Keratinocyte (primary cell): ENCODE measurements around the gene CNKSR2. TPM values are rescaled to one million over a fixed set of nuclear protein-coding genes. Genes with fewer than 3 reads are reported as not detected.
A peak's percentile ranks its signal among the peaks of the same experiment; 100 is the strongest.

Experiments used
- DNase-seq: peaks from one replicate; pipeline ENCODE4 v3.0.0-alpha.2; 2011; ENCODE audit warnings: low read depth, missing footprints, low spot score
- FAIRE-seq: peaks from 2 replicates; lab custom pipeline; 2011; peaks lifted over from hg19 to GRCh38; lab: Jason Lieb, UNC
- H2AFZ ChIP-seq: 2 replicates; pipeline ENCODE4 v1.6.0; 2012; ENCODE audit warnings: low read length, control low read depth, inconsistent platforms; ENCODE audit not compliant: control insufficient read depth
- H3K27ac ChIP-seq: 2 replicates; pipeline ENCODE4 v1.5.1; 2011; ENCODE audit warnings: low read length; ENCODE audit not compliant: control insufficient read depth, insufficient read depth
- H3K27me3 ChIP-seq: 3 replicates; pipeline ENCODE4 v1.6.0; 2011; ENCODE audit warnings: low read length; ENCODE audit not compliant: control insufficient read depth, insufficient read depth; ENCODE audit errors: extremely low read depth
- H3K36me3 ChIP-seq, 2 experiments: 2 replicates in 1 of 2; 3 replicates in 1 of 2; pipeline ENCODE4 v1.5.1; 2011; ENCODE audit warnings: low read length in 2 of 2, mild to moderate bottlenecking in 1 of 2; ENCODE audit not compliant: control insufficient read depth in 2 of 2, insufficient read depth in 2 of 2; ENCODE audit errors: extremely low read depth in 1 of 2
- H3K4me1 ChIP-seq: 3 replicates; pipeline ENCODE4 v1.5.1; 2011; ENCODE audit warnings: low read length; ENCODE audit not compliant: control insufficient read depth, insufficient read depth; ENCODE audit errors: extremely low read depth
- H3K4me2 ChIP-seq: 3 replicates; pipeline ENCODE4 v1.6.0; 2011; ENCODE audit warnings: low read depth, low read length; ENCODE audit not compliant: control insufficient read depth, insufficient read depth; ENCODE audit errors: extremely low read depth
- H3K4me3 ChIP-seq, 3 experiments: fragments of 200-600 bp in 1 of 3; sonication (generic) in 1 of 3; 2 replicates in 2 of 3; 3 replicates in 1 of 3; pipeline ENCODE4 v1.5.1; 2011 to 2016; ENCODE audit warnings: low read length in 3 of 3, mild to moderate bottlenecking in 3 of 3, control low read depth in 2 of 3, inconsistent platforms in 1 of 3, low read depth in 1 of 3, mixed read lengths in 1 of 3, mixed run types in 1 of 3, moderate library complexity in 1 of 3; ENCODE audit not compliant: control insufficient read depth in 2 of 3, insufficient read depth in 2 of 3; ENCODE audit errors: extremely low read depth in 1 of 3
- H3K79me2 ChIP-seq: 2 replicates; pipeline ENCODE4 v1.6.0; 2012; ENCODE audit warnings: low read length; ENCODE audit not compliant: control insufficient read depth, insufficient read depth
- H3K9ac ChIP-seq: 3 replicates; pipeline ENCODE4 v1.6.0; 2011; ENCODE audit warnings: low read length; ENCODE audit not compliant: control insufficient read depth, insufficient read depth; ENCODE audit errors: extremely low read depth
- H3K9me1 ChIP-seq: 3 replicates; pipeline ENCODE4 v1.6.0; 2011; ENCODE audit warnings: low read length; ENCODE audit not compliant: control insufficient read depth, insufficient read depth; ENCODE audit errors: extremely low read depth
- H3K9me3 ChIP-seq: 2 replicates; pipeline ENCODE4 v1.5.1; 2012; ENCODE audit warnings: low read depth, low read length; ENCODE audit not compliant: control insufficient read depth
- H4K20me1 ChIP-seq: 3 replicates; pipeline ENCODE4 v1.6.0; 2011; ENCODE audit warnings: low read length; ENCODE audit not compliant: control insufficient read depth, insufficient read depth; ENCODE audit errors: extremely low read depth
- EZH2 ChIP-seq: IDR thresholded peaks from one replicate; pipeline ENCODE4 v1.6.1; 2012; ENCODE audit warnings: inconsistent platforms, mild to moderate bottlenecking, low read length, moderate library complexity
- dilution Hi-C: fragments of 300-500 bp; cut with MboI; formaldehyde crosslinking; loops from one replicate; pipeline ENCODE4 v1.7.0; 2020; ENCODE audit warnings: low sequenced_read_pairs; ENCODE audit not compliant: extremely low pct_ligation_motif_present
- polyA plus RNA-seq, 5 experiments: library from polyadenylated mRNA; depleted of rRNA in 3 of 5; stranded (reverse) in 3 of 5; stranded (forward) in 1 of 5; unstranded in 1 of 5; fragments of >200 nt; gene quantifications; 1 replicate in 1 of 5; 2 replicates in 3 of 5; 3 replicates in 1 of 5; pipeline versions ENCODE4 v1.2.1 to v1.2.3, GENCODE V29; 2011 to 2012; ENCODE audit warnings: missing spikeins in 2 of 5, low read depth in 1 of 5, low replicate concordance in 1 of 5
- TF ChIP-seq, protein P1 (sequence below), 3 experiments: IDR thresholded peaks in 1 of 3; conservative IDR thresholded peaks in 1 of 3; optimal IDR thresholded peaks in 1 of 3; 2 replicates in 2 of 3; 3 replicates in 1 of 3; pipeline versions ENCODE3 to v1.5.1; 2011; ENCODE audit warnings: low read length in 3 of 3, mild to moderate bottlenecking in 3 of 3, moderate library complexity in 2 of 3, control low read depth in 1 of 3, inconsistent platforms in 1 of 3; ENCODE audit not compliant: insufficient read depth in 2 of 3; ENCODE audit errors: extremely low read depth in 1 of 3

Gene CNKSR2
- polyA plus RNA-seq, 1 donor (not counting 4 experiments of a cell fraction or from before 2014, with no cell fraction given) = 0.63 TPM

DNA sequence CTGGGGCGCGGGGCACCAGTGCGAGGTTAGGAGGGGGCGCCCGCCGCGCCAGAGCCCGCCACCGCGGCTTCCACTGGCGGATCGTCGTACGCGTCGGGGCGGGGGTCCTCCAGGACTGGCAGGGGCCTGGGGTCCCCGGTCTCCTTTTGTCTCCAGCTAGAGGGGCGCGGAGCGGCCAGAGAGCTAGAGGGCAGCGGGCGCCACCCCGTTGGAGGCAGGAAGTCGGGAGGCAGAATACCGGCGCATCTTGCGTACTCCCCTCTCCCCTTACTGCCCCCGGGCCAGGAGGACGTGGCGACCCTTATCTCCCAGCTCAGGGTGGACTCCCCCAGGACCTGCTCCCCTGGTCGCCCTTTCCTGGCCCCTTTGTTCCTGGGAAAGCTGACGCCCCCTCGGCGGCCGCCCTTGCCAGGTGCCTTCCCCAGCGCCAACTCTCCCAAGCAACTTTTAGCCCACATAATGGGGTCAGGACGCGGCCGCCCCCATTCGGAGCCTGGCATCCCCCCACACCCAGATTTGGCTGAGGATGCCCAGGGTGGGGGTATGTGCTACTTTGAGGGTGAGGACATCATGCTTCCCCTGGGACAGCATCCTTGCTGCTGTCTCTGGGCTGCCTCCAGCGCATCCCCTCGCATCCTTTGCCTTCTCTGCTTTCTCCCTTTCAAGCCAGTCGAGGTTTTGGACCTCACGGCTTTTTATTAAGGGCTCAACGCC lies 933 bp downstream of the CNKSR2 start:
- no peak overlapping the region for H3K9ac ChIP-seq
- H3K4me3 ChIP-seq = peak overlapping the region; percentile 34 to 69 (median 62)
- no peaks in the 10 kb centered on the region for H4K20me1 ChIP-seq
- FAIRE-seq = no peak
- no peaks in the 10 kb centered on the region for H3K4me1 ChIP-seq
- no peaks in the 10 kb centered on the region for H3K79me2 ChIP-seq
- H3K9me3 ChIP-seq = no peaks in the 10 kb centered on the region
- peak; percentile 39 for TF ChIP-seq EZH2
- TF ChIP-seq, protein P1, sequence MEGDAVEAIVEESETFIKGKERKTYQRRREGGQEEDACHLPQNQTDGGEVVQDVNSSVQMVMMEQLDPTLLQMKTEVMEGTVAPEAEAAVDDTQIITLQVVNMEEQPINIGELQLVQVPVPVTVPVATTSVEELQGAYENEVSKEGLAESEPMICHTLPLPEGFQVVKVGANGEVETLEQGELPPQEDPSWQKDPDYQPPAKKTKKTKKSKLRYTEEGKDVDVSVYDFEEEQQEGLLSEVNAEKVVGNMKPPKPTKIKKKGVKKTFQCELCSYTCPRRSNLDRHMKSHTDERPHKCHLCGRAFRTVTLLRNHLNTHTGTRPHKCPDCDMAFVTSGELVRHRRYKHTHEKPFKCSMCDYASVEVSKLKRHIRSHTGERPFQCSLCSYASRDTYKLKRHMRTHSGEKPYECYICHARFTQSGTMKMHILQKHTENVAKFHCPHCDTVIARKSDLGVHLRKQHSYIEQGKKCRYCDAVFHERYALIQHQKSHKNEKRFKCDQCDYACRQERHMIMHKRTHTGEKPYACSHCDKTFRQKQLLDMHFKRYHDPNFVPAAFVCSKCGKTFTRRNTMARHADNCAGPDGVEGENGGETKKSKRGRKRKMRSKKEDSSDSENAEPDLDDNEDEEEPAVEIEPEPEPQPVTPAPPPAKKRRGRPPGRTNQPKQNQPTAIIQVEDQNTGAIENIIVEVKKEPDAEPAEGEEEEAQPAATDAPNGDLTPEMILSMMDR (optimal IDR thresholded peaks at IDR 0.05 in 1 of 3, IDR thresholded peaks at IDR 0.05 in 1 of 3, conservative IDR thresholded peaks at IDR 0.05 in 1 of 3; ENCODE audit: extremely low read depth in 1 of 3, insufficient read depth in 2 of 3, low read length in 3 of 3) = no peak
- no peaks in the 10 kb centered on the region for H3K9me1 ChIP-seq
- H2AFZ ChIP-seq = peak overlapping the region; percentile 74
- peak overlapping the region; percentile 70 for H3K4me2 ChIP-seq
- H3K27ac ChIP-seq = no peak overlapping the region
- no peaks in the 10 kb centered on the region for H3K27me3 ChIP-seq
- H3K36me3 ChIP-seq = no peaks in the 10 kb centered on the region
- no peak for DNase-seq
- dilution Hi-C loops = no loop called here

DNA sequence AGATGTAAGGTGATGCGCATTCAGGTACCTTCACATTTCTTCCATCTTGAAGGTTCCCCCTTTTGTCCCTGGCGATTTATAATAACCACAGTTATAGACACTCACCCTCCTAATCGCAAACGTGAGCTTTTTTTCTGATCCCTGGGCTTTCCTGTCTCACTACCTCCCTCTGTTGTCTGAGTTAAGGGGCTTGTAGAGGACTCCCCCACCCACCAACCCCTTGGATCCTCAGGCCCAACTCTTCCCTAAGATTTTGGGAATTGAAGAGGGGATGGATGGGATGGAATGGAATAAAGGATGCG lies 1.4 kb downstream of the CNKSR2 start:
- H3K4me3 ChIP-seq = peak overlapping the region in 1 of 3 experiments; percentile 8
- no peaks in the 10 kb centered on the region for H3K36me3 ChIP-seq
- TF ChIP-seq, protein P1 (optimal IDR thresholded peaks at IDR 0.05 in 1 of 3, IDR thresholded peaks at IDR 0.05 in 1 of 3, conservative IDR thresholded peaks at IDR 0.05 in 1 of 3; ENCODE audit: extremely low read depth in 1 of 3, insufficient read depth in 2 of 3, low read length in 3 of 3) = no peak
- H2AFZ ChIP-seq = no peak overlapping the region
- no peaks in the 10 kb centered on the region for H3K79me2 ChIP-seq
- H3K27ac ChIP-seq = no peak overlapping the region
- H3K4me1 ChIP-seq = no peaks in the 10 kb centered on the region
- H4K20me1 ChIP-seq = no peaks in the 10 kb centered on the region
- no peaks in the 10 kb centered on the region for H3K9me1 ChIP-seq
- no peaks in the 10 kb centered on the region for H3K9me3 ChIP-seq
- H3K27me3 ChIP-seq = no peaks in the 10 kb centered on the region
- dilution Hi-C loops = no loop called here
- H3K9ac ChIP-seq = no peak overlapping the region
- DNase-seq (no peak), FAIRE-seq (no peak)
- H3K4me2 ChIP-seq = no peak overlapping the region
